HEK293T (cell line): ENCODE measurements around the gene PLCB1.

Experiments
- ARNT ChIP-seq: fragments of 450-650 bp; IDR thresholded peaks from 2 replicates; pipeline ENCODE4 v1.6.1; 2017; ENCODE audit warnings: mild to moderate bottlenecking
- BHLHE40 ChIP-seq: fragments of 450-650 bp; IDR thresholded peaks from 2 replicates; pipeline ENCODE4 v1.6.1; 2016; ENCODE audit warnings: mild to moderate bottlenecking, moderate library complexity, borderline replicate concordance
- CTBP1 ChIP-seq: fragments of 450-650 bp; IDR thresholded peaks from 2 replicates; pipeline ENCODE4 v1.6.1; 2016; ENCODE audit warnings: borderline replicate concordance
- ELF4 ChIP-seq: fragments of 450-650 bp; IDR thresholded peaks from 2 replicates; pipeline ENCODE4 v1.6.1; 2017; ENCODE audit warnings: antibody characterized with exemption
- SUZ12 ChIP-seq: fragments of 450-650 bp; IDR thresholded peaks from 2 replicates; pipeline ENCODE4 v1.6.1; 2016; ENCODE audit warnings: mild to moderate bottlenecking
- TARDBP ChIP-seq: fragments of 450-650 bp; IDR thresholded peaks from 2 replicates; pipeline ENCODE4 v1.6.1; 2016
- ZNF384 ChIP-seq: fragments of 450-650 bp; IDR thresholded peaks from 2 replicates; pipeline ENCODE4 v1.6.1; 2016

DNA sequence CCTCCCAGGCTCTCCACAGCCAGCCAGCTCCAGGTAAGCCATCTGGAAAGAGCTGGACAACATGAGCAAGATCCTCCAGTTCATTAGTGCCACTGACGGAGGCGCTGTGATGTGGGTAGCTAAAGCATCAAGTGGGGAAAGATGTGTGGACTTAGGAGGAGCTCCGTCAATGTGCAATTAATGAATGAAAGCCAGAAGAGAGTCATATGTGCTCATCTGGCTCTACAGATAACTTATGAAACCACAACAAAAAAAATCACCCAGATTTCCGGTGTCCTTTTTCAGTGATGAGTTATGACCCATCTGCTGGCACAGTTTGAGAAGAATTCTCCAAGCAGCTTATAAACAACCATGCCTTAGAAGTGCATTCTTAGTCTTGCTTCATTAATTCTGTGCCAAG, 625.1 kb downstream of the PLCB1 start:
- TF ChIP-seq TARDBP (no peak), ELF4 (no peak), SUZ12 (no peak), ZNF384 (no peak), BHLHE40 (no peak), ARNT (no peak), CTBP1 (no peak)
